ENCODE results near the gene SOX2. TPM values are rescaled to one million over a fixed set of nuclear protein-coding genes. Genes with fewer than 3 reads are reported as not detected.

SOX2 gene
- polyA plus RNA-seq, 3 donors, result not detected

DNA sequence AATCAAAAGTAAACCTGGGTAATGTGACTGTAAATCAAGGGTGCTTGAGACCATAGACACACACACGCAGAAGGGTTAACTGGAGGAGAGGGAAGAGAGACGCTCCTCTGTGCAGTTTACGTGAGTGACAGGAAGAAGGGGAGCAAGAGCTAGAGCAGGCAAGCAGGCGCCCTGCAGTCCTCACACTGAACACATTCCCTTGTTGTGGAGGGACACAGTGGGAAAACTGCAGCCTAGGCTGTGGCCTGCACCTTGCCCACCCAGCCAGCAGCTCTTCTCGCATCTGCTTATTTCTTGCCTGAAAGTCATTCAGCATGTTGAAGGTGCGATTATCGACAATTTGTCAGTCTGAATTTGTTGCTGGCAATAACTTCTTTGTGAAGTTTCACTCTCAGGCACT, 24.2 kb downstream of the SOX2 start:
- H3K4me3 ChIP-seq (replicated peaks in 1 of 3; ENCODE audit: low read depth in 2 of 3, low read length in 3 of 3), result no peak overlapping the region
- no peak for DNase-seq
- Mint-ChIP-seq H3K36me3 (no peaks in the 10 kb centered on the region), H3K4me1 (no peaks in the 10 kb centered on the region), H3K27ac (no peak overlapping the region), H3K4me3 (no peak overlapping the region), H3K9me3 (peaks cover 0 to 3% (median 0%) of the 10 kb centered on the region in 7 donors), H3K27me3 (ENCODE audit: low read depth in 3 of 3) (peaks cover 10 to 19% (median 11%) of the 10 kb centered on the region in 3 donors)
- 89% methylated on average over 5 of the region's 7 CpGs for WGBS (ENCODE audit: insufficient coverage)
- no peaks in the 10 kb centered on the region for H4K20me1 ChIP-seq (ENCODE audit: insufficient read depth, low read length)
- no peak overlapping the region for H2AFZ ChIP-seq (ENCODE audit: insufficient read depth, low read depth, low read length, poor library complexity, severe bottlenecking)
- TF ChIP-seq, protein P1, sequence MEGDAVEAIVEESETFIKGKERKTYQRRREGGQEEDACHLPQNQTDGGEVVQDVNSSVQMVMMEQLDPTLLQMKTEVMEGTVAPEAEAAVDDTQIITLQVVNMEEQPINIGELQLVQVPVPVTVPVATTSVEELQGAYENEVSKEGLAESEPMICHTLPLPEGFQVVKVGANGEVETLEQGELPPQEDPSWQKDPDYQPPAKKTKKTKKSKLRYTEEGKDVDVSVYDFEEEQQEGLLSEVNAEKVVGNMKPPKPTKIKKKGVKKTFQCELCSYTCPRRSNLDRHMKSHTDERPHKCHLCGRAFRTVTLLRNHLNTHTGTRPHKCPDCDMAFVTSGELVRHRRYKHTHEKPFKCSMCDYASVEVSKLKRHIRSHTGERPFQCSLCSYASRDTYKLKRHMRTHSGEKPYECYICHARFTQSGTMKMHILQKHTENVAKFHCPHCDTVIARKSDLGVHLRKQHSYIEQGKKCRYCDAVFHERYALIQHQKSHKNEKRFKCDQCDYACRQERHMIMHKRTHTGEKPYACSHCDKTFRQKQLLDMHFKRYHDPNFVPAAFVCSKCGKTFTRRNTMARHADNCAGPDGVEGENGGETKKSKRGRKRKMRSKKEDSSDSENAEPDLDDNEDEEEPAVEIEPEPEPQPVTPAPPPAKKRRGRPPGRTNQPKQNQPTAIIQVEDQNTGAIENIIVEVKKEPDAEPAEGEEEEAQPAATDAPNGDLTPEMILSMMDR (IDR thresholded peaks at IDR 0.05), result no peak
- H3K36me3 ChIP-seq (replicated peaks in 1 of 2; ENCODE audit: control insufficient read depth in 1 of 2, insufficient read depth in 2 of 2, low read length in 2 of 2), result no peaks in the 10 kb centered on the region
- H3K27me3 ChIP-seq (ENCODE audit: control insufficient read depth in 2 of 2, insufficient read depth in 2 of 2, low read length in 2 of 2), result peaks cover 5 to 12% of the 10 kb centered on the region in 2 donors
- no peak overlapping the region for H3K4me2 ChIP-seq (replicated peaks; ENCODE audit: extremely low read depth, low read length, poor library complexity, severe bottlenecking)
- no peaks in the 10 kb centered on the region for H3K4me1 ChIP-seq (ENCODE audit: control insufficient read depth in 1 of 2, insufficient read depth in 2 of 2, low read length in 2 of 2)
- H3K27ac ChIP-seq (ENCODE audit: low read depth in 1 of 2, low read length in 2 of 2), result no peak overlapping the region
- intact Hi-C loops (cut with micrococcal nuclease), result no loop called here
- H3K9ac ChIP-seq (ENCODE audit: insufficient read depth, low read length, poor library complexity, severe bottlenecking), result no peak overlapping the region
- no peaks in the 10 kb centered on the region for H3K79me2 ChIP-seq (ENCODE audit: insufficient read depth, low read length)
- no peaks in the 10 kb centered on the region for H3K9me3 ChIP-seq (replicated peaks in 1 of 2; ENCODE audit: control insufficient read depth in 1 of 2, insufficient read depth in 1 of 2, low read length in 2 of 2)

GRCh38 chr3:181738551-181738950, 26.8 kb downstream of the SOX2 start:
- Histone ChIP-seq H3K36me3 (replicated peaks in 1 of 2; ENCODE audit: control insufficient read depth in 1 of 2, insufficient read depth in 2 of 2, low read length in 2 of 2) (no peaks in the 10 kb centered on the region), H3K27ac (ENCODE audit: low read depth in 1 of 2, low read length in 2 of 2) (no peak overlapping the region), H3K9ac (ENCODE audit: insufficient read depth, low read length, poor library complexity, severe bottlenecking) (no peak overlapping the region), H3K27me3 (ENCODE audit: control insufficient read depth in 2 of 2, insufficient read depth in 2 of 2, low read length in 2 of 2) (peaks cover 0 to 2% of the 10 kb centered on the region in 2 donors), H3K4me1 (ENCODE audit: control insufficient read depth in 1 of 2, insufficient read depth in 2 of 2, low read length in 2 of 2) (no peaks in the 10 kb centered on the region), H3K4me3 (replicated peaks in 1 of 3; ENCODE audit: low read depth in 2 of 3, low read length in 3 of 3) (no peak overlapping the region), H2AFZ (ENCODE audit: insufficient read depth, low read depth, low read length, poor library complexity, severe bottlenecking) (no peak overlapping the region), H3K79me2 (ENCODE audit: insufficient read depth, low read length) (no peaks in the 10 kb centered on the region), H4K20me1 (ENCODE audit: insufficient read depth, low read length) (no peaks in the 10 kb centered on the region), H3K9me3 (replicated peaks in 1 of 2; ENCODE audit: control insufficient read depth in 1 of 2, insufficient read depth in 1 of 2, low read length in 2 of 2) (no peaks in the 10 kb centered on the region), H3K4me2 (replicated peaks; ENCODE audit: extremely low read depth, low read length, poor library complexity, severe bottlenecking) (no peak overlapping the region)
- H3K4me1 Mint-ChIP-seq, result no peaks in the 10 kb centered on the region
- peaks cover 0 to 3% (median 0%) of the 10 kb centered on the region in 7 donors for H3K9me3 Mint-ChIP-seq
- H3K27me3 Mint-ChIP-seq (ENCODE audit: low read depth in 3 of 3), result peaks cover 3 to 11% (median 7%) of the 10 kb centered on the region in 3 donors
- H3K27ac Mint-ChIP-seq, result no peak overlapping the region
- TF ChIP-seq, protein P1 (IDR thresholded peaks at IDR 0.05), result no peak
- 92% methylated on average over 2 of the region's 5 CpGs for WGBS (ENCODE audit: insufficient coverage)
- DNase-seq, result no peak
- H3K36me3 Mint-ChIP-seq, result no peaks in the 10 kb centered on the region
- H3K4me3 Mint-ChIP-seq, result no peak overlapping the region
- intact Hi-C loops (cut with micrococcal nuclease), result no loop called here
